Measurements from ENCODE around the gene PLEKHD1.
A peak's percentile ranks its signal among the peaks of the same experiment; 100 is the strongest.

PLEKHD1 gene

DNA sequence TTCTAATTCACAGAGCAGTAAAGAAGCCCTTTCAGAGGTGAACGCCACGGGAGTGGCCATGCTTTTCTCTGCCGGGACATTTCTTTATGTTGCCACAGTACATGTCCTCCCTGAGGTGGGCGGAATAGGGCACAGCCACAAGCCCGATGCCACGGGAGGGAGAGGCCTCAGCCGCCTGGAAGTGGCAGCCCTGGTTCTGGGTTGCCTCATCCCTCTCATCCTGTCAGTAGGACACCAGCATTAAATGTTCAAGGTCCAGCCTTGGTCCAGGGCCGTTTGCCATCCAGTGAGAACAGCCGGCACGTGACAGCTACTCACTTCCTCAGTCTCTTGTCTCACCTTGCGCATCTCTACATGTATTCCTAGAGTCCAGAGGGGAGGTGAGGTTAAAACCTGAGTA is 26.2 kb upstream of the PLEKHD1 start:
- no peak overlapping the region for H3K4me3 ChIP-seq (ENCODE audit: low read length)
- no peaks in the 10 kb centered on the region for H3K9me2 ChIP-seq (replicated peaks; ENCODE audit: control insufficient read depth, low read length)
- H4K20me1 ChIP-seq (ENCODE audit: control insufficient read depth, insufficient read depth, low read depth, low read length) = peaks cover 4% of the 10 kb centered on the region; the same call in 1 of the 2 replicates
- H3K27me3 ChIP-seq (ENCODE audit: control insufficient read depth, low read length) = no peaks in the 10 kb centered on the region
- H3F3A ChIP-seq (ENCODE audit: control insufficient read depth, insufficient read depth) = no peaks in the 10 kb centered on the region
- H3K9me3 ChIP-seq (ENCODE audit: control insufficient read depth, insufficient read depth, low read length) = no peaks in the 10 kb centered on the region
- H3K36me3 ChIP-seq (ENCODE audit: control insufficient read depth, low read length) = peaks cover 34% of the 10 kb centered on the region
- TF ChIP-seq EZH2phosphoT487 (IDR thresholded peaks at IDR 0.05; ENCODE audit: borderline replicate concordance, low read length) = no peak
- TF ChIP-seq, protein P1, sequence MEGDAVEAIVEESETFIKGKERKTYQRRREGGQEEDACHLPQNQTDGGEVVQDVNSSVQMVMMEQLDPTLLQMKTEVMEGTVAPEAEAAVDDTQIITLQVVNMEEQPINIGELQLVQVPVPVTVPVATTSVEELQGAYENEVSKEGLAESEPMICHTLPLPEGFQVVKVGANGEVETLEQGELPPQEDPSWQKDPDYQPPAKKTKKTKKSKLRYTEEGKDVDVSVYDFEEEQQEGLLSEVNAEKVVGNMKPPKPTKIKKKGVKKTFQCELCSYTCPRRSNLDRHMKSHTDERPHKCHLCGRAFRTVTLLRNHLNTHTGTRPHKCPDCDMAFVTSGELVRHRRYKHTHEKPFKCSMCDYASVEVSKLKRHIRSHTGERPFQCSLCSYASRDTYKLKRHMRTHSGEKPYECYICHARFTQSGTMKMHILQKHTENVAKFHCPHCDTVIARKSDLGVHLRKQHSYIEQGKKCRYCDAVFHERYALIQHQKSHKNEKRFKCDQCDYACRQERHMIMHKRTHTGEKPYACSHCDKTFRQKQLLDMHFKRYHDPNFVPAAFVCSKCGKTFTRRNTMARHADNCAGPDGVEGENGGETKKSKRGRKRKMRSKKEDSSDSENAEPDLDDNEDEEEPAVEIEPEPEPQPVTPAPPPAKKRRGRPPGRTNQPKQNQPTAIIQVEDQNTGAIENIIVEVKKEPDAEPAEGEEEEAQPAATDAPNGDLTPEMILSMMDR (IDR thresholded peaks at IDR 0.05; ENCODE audit: low read depth, low read length, poor library complexity, severe bottlenecking) = no peak
- no peak overlapping the region for H3K4me2 ChIP-seq (ENCODE audit: low read length)
- H3K27ac ChIP-seq (ENCODE audit: low read depth, low read length) = no peak overlapping the region
- H3K4me1 ChIP-seq (ENCODE audit: control insufficient read depth, low read length) = no peaks in the 10 kb centered on the region
- H3K79me2 ChIP-seq (ENCODE audit: control insufficient read depth, low read length) = no peaks in the 10 kb centered on the region

DNA sequence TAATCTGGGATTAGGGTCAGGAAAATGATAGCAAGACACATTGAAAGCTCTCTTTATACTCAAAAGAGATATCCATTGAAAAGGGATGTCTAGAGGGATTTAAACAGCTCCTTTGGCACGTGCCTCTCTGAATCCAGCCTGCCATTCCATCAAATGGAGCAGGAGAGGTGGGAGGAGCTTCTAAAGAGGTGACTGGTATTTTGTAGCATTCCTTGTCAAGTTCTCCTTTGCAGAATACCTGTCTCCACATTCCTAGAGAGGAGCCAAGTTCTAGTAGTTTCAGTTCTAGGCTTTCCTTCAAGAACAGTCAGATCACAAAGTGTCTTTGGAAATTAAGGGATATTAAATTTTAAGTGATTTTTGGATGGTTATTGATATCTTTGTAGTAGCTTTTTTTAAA is 25.4 kb upstream of the PLEKHD1 start:
- H3K4me1 ChIP-seq (ENCODE audit: control insufficient read depth, low read length) = no peaks in the 10 kb centered on the region
- H3K36me3 ChIP-seq (ENCODE audit: control insufficient read depth, low read length) = peaks cover 34% of the 10 kb centered on the region
- H3K79me2 ChIP-seq (ENCODE audit: control insufficient read depth, low read length) = no peaks in the 10 kb centered on the region
- H3K4me3 ChIP-seq (ENCODE audit: low read length) = no peak overlapping the region
- H4K20me1 ChIP-seq (ENCODE audit: control insufficient read depth, insufficient read depth, low read depth, low read length) = peaks cover 4% of the 10 kb centered on the region; the same call in 1 of the 2 replicates
- H3K9me3 ChIP-seq (ENCODE audit: control insufficient read depth, insufficient read depth, low read length) = no peaks in the 10 kb centered on the region
- no peaks in the 10 kb centered on the region for H3K27me3 ChIP-seq (ENCODE audit: control insufficient read depth, low read length)
- no peaks in the 10 kb centered on the region for H3F3A ChIP-seq (ENCODE audit: control insufficient read depth, insufficient read depth)
- H3K4me2 ChIP-seq (ENCODE audit: low read length) = no peak overlapping the region
- no peak for TF ChIP-seq EZH2phosphoT487 (IDR thresholded peaks at IDR 0.05; ENCODE audit: borderline replicate concordance, low read length)
- TF ChIP-seq, protein P1 (IDR thresholded peaks at IDR 0.05; ENCODE audit: low read depth, low read length, poor library complexity, severe bottlenecking) = no peak
- H3K27ac ChIP-seq (ENCODE audit: low read depth, low read length) = no peak overlapping the region
- H3K9me2 ChIP-seq (replicated peaks; ENCODE audit: control insufficient read depth, low read length) = no peaks in the 10 kb centered on the region

DNA sequence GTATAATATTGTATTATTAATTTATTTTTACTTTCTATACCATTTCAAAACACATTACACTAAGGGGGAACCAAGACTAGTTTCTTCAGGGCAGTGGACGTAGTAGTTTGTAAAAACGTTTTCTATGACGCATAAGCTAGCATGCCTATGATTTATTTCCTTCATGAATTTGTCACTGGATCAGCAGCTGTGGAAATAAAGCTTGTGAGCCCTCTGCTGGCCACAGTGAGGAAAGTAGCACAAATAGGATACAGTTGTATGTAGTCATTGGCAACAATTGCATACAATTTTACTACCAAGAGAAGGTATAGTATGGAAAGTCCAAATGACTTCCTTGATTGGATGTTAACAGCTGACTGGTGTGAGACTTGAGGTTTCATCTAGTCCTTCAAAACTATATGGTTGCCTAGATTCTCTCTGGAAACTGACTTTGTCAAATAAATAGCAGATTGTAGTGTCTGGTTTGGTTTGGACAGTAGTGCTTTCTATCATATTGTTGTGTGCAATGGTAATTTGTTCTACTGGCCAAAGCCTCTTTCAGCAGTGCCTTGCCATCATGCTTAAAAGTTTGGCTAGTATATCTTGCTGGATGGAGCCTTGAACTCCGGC is 24.3 kb upstream of the PLEKHD1 start:
- H3K9me3 ChIP-seq (ENCODE audit: control insufficient read depth, insufficient read depth, low read length) = no peaks in the 10 kb centered on the region
- no peaks in the 10 kb centered on the region for H3K27me3 ChIP-seq (ENCODE audit: control insufficient read depth, low read length)
- TF ChIP-seq, protein P1 (IDR thresholded peaks at IDR 0.05; ENCODE audit: low read depth, low read length, poor library complexity, severe bottlenecking) = peak; percentile 79
- TF ChIP-seq EZH2phosphoT487 (IDR thresholded peaks at IDR 0.05; ENCODE audit: borderline replicate concordance, low read length) = no peak
- no peaks in the 10 kb centered on the region for H3K4me1 ChIP-seq (ENCODE audit: control insufficient read depth, low read length)
- no peak overlapping the region for H3K4me2 ChIP-seq (ENCODE audit: low read length)
- H4K20me1 ChIP-seq (ENCODE audit: control insufficient read depth, insufficient read depth, low read depth, low read length) = peaks cover 4% of the 10 kb centered on the region; the same call in 1 of the 2 replicates
- no peak overlapping the region for H3K27ac ChIP-seq (ENCODE audit: low read depth, low read length)
- no peaks in the 10 kb centered on the region for H3K79me2 ChIP-seq (ENCODE audit: control insufficient read depth, low read length)
- no peaks in the 10 kb centered on the region for H3F3A ChIP-seq (ENCODE audit: control insufficient read depth, insufficient read depth)
- H3K9me2 ChIP-seq (replicated peaks; ENCODE audit: control insufficient read depth, low read length) = no peaks in the 10 kb centered on the region
- peaks cover 30% of the 10 kb centered on the region for H3K36me3 ChIP-seq (ENCODE audit: control insufficient read depth, low read length)
- no peak overlapping the region for H3K4me3 ChIP-seq (ENCODE audit: low read length)
